Loucy (cell line): ENCODE results near the gene SUPT4H1.

Source experiments
- H2AFZ ChIP-seq: fragments of 200-600 bp; sonication (generic); 2 replicates; pipeline ENCODE4 v1.6.0; 2016; ENCODE audit warnings: antibody characterized with exemption, mild to moderate bottlenecking, low read length, moderate library complexity
- H3F3A ChIP-seq: fragments of 200-600 bp; 2 replicates; pipeline ENCODE4 v1.6.0; 2016; ENCODE audit warnings: antibody characterized with exemption, low read depth, mild to moderate bottlenecking
- H3K27me3 ChIP-seq: fragments of 200-600 bp; sonication (generic); 2 replicates; pipeline ENCODE4 v1.6.1; 2014; ENCODE audit warnings: low read length, mild to moderate bottlenecking; ENCODE audit not compliant: insufficient read depth, poor library complexity, severe bottlenecking
- H3K36me3 ChIP-seq: fragments of 200-600 bp; sonication (generic); 2 replicates; pipeline ENCODE4 v1.6.1; 2016; ENCODE audit warnings: low read length; ENCODE audit not compliant: insufficient read depth
- H3K4me1 ChIP-seq: fragments of 200-600 bp; sonication (generic); 2 replicates; pipeline ENCODE4 v1.5.1; 2014; ENCODE audit warnings: low read length, mild to moderate bottlenecking; ENCODE audit not compliant: insufficient read depth, poor library complexity, severe bottlenecking
- H3K4me2 ChIP-seq: fragments of 200-600 bp; sonication (generic); 2 replicates; pipeline ENCODE4 v1.6.0; 2014; ENCODE audit warnings: antibody characterized with exemption, low read length, low read depth, mild to moderate bottlenecking; ENCODE audit not compliant: poor library complexity, severe bottlenecking
- H3K4me3 ChIP-seq: fragments of 200-600 bp; sonication (generic); 2 replicates; pipeline ENCODE4 v1.5.1; 2014; ENCODE audit warnings: low read length, mild to moderate bottlenecking, mixed read lengths; ENCODE audit not compliant: poor library complexity, severe bottlenecking
- H3K79me2 ChIP-seq: fragments of 200-600 bp; sonication (generic); 2 replicates; pipeline ENCODE4 v1.6.1; 2014; ENCODE audit warnings: low read length; ENCODE audit not compliant: insufficient read depth
- H3K9ac ChIP-seq: fragments of 200-600 bp; sonication (generic); 2 replicates; pipeline ENCODE4 v1.6.0; 2014; ENCODE audit warnings: mild to moderate bottlenecking, low read depth, low read length, moderate library complexity; ENCODE audit not compliant: poor library complexity, severe bottlenecking
- H3K9me2 ChIP-seq: fragments of 200-600 bp; sonication (generic); replicated peaks from 2 replicates; pipeline ENCODE4 v1.6.1; 2016; ENCODE audit warnings: low read depth, low read length, mixed read lengths
- H3K9me3 ChIP-seq: fragments of 200-600 bp; sonication (generic); 2 replicates; pipeline ENCODE4 v1.6.1; 2014; ENCODE audit warnings: mild to moderate bottlenecking, antibody characterized with exemption, low read length, low read depth; ENCODE audit not compliant: insufficient read depth
- H4K20me1 ChIP-seq: fragments of 200-600 bp; sonication (generic); 2 replicates; pipeline ENCODE4 v1.6.0; 2014; ENCODE audit warnings: antibody characterized with exemption, low read length, mild to moderate bottlenecking; ENCODE audit not compliant: insufficient read depth, poor library complexity, severe bottlenecking
- EZH2phosphoT487 ChIP-seq: fragments of 200-600 bp; IDR thresholded peaks from 2 replicates; pipeline ENCODE4 v1.6.1; 2018; ENCODE audit warnings: antibody characterized with exemption, mild to moderate bottlenecking, moderate library complexity, borderline replicate concordance
- TF ChIP-seq, protein P1 (sequence below): fragments of 200-600 bp; sonication (generic); conservative IDR thresholded peaks from 2 replicates; pipeline ENCODE4 v1.5.1; 2014; ENCODE audit warnings: mild to moderate bottlenecking, antibody characterized with exemption, low read length

SUPT4H1 gene

DNA sequence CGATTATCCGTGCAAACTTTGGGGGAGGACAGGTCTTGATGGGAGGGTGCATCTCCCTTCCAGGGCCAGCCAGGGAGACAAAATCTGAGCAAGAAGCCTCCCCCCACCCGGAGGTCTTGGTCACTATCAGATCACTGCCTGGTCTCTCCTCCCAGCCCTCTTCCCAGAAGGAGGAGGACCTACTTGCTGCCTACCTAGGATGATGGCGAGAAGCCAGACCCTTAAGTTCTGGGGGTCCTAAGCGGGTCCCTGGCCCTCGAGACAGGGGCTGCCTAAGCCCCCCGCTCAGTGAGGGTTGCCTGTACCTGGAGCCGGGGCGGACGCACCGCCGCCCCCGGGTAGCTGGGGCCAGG lies 28.0 kb downstream of the SUPT4H1 start:
- Histone ChIP-seq H2AFZ (no peak overlapping the region), H3K36me3 (peaks cover 49% of the 10 kb centered on the region; the same call in 1 of the 2 replicates), H3K9me3 (no peaks in the 10 kb centered on the region), H3F3A (0 out of 2 replicates have a peak, but pooled peaks cover 2% of the 10 kb centered on the region), H4K20me1 (peaks cover 69% of the 10 kb centered on the region), H3K4me2 (no peak overlapping the region), H3K9me2 (no peaks in the 10 kb centered on the region), H3K9ac (no peak overlapping the region), H3K4me1 (peaks cover 16% of the 10 kb centered on the region), H3K4me3 (no peak overlapping the region), H3K79me2 (peaks cover 61% of the 10 kb centered on the region), H3K27me3 (no peaks in the 10 kb centered on the region)
- TF ChIP-seq EZH2phosphoT487, result no peak
- TF ChIP-seq, protein P1, sequence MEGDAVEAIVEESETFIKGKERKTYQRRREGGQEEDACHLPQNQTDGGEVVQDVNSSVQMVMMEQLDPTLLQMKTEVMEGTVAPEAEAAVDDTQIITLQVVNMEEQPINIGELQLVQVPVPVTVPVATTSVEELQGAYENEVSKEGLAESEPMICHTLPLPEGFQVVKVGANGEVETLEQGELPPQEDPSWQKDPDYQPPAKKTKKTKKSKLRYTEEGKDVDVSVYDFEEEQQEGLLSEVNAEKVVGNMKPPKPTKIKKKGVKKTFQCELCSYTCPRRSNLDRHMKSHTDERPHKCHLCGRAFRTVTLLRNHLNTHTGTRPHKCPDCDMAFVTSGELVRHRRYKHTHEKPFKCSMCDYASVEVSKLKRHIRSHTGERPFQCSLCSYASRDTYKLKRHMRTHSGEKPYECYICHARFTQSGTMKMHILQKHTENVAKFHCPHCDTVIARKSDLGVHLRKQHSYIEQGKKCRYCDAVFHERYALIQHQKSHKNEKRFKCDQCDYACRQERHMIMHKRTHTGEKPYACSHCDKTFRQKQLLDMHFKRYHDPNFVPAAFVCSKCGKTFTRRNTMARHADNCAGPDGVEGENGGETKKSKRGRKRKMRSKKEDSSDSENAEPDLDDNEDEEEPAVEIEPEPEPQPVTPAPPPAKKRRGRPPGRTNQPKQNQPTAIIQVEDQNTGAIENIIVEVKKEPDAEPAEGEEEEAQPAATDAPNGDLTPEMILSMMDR, result no peak

DNA sequence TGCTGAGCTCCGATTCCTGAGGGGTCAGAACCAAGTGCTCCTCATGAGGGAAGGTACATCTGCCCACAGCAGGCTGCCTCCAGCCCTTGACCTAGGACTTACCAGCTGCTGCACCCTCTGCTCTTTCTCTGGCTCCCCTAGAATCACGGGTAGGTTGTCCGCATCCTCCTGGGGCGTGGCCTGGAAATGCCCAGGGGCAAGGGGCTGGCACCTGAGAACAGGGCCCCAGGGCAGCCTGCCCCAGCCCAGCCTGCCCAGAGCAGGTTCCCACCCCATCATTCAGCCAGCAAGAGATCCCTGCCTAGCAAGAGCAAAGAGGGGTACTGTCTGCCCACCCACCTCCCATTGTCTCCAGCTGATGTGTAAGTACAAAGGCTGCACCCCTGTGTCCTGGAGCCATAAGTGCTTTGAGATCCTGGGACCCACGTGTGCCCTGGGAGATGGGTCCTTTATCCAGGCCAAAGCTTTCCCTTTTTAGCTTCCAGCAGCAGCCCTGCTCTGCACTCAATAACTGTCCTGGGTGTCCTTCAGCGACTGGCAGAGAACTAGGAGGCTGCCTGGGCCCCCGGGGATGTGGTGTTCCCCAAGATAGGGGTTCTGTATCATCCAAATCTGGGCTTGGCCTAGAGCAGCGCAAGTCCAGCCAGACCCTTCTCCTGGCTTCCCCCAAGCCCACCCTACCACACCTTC lies 28.5 kb downstream of the SUPT4H1 start:
- H3K4me2 ChIP-seq, result no peak overlapping the region
- H3K4me3 ChIP-seq, result no peak overlapping the region
- peaks cover 18% of the 10 kb centered on the region for H3K4me1 ChIP-seq
- no peaks in the 10 kb centered on the region for H3K9me2 ChIP-seq
- TF ChIP-seq EZH2phosphoT487, result no peak
- TF ChIP-seq, protein P1, result no peak
- H3K9ac ChIP-seq, result no peak overlapping the region
- H4K20me1 ChIP-seq, result peaks cover 65% of the 10 kb centered on the region
- peaks cover 51% of the 10 kb centered on the region; the same call in 1 of the 2 replicates for H3K36me3 ChIP-seq
- H3K27me3 ChIP-seq, result no peaks in the 10 kb centered on the region
- H3F3A ChIP-seq, result no peaks in the 10 kb centered on the region
- H3K79me2 ChIP-seq, result peaks cover 60% of the 10 kb centered on the region
- H3K9me3 ChIP-seq, result no peaks in the 10 kb centered on the region
- no peak overlapping the region for H2AFZ ChIP-seq

- Histone ChIP-seq H3F3A (no peaks in the 10 kb centered on the region), H3K9me3 (no peaks in the 10 kb centered on the region), H3K4me2 (no peak overlapping the region), H3K4me3 (no peak overlapping the region), H4K20me1 (peaks cover 64% of the 10 kb centered on the region), H3K36me3 (peaks cover 43% of the 10 kb centered on the region; the same call in 1 of the 2 replicates), H3K79me2 (peaks cover 56% of the 10 kb centered on the region), H3K9me2 (no peaks in the 10 kb centered on the region), H3K9ac (no peak overlapping the region), H2AFZ (no peak overlapping the region), H3K4me1 (peaks cover 21% of the 10 kb centered on the region), H3K27me3 (no peaks in the 10 kb centered on the region)
- TF ChIP-seq, protein P1, result no peak
- no peak for TF ChIP-seq EZH2phosphoT487
These were observed 29.3 kb downstream of the SUPT4H1 start for GRCh38 chr17:58322581-58323185.
